Immature natural killer cell (primary cell): ENCODE data around the gene PXDC1. TPM values are rescaled to one million over a fixed set of nuclear protein-coding genes. Genes with fewer than 3 reads are reported as not detected.

Source experiments
- DNase-seq, 3 donors: peaks; one replicate each; pipeline ENCODE4 v3.0.0; 2022; ENCODE audit warnings: mixed read lengths in 1 of 3
- H3K27ac Mint-ChIP-seq, 6 donors: one replicate each; pipeline ENCODE4 v1.8.0; 2020; ENCODE audit warnings: mixed read lengths in 6 of 6, mild to moderate bottlenecking in 5 of 6, inconsistent platforms in 4 of 6, moderate library complexity in 3 of 6
- H3K27me3 Mint-ChIP-seq, 3 donors: one replicate each; pipeline ENCODE4 v1.8.0; 2020 to 2021; ENCODE audit warnings: low read depth in 3 of 3, mild to moderate bottlenecking in 3 of 3, mixed read lengths in 3 of 3, moderate library complexity in 3 of 3, inconsistent platforms in 1 of 3
- H3K36me3 Mint-ChIP-seq, 3 donors: one replicate each; pipeline ENCODE4 v1.8.0; 2020; ENCODE audit warnings: mixed read lengths in 3 of 3, inconsistent platforms in 2 of 3, mild to moderate bottlenecking in 2 of 3
- H3K4me1 Mint-ChIP-seq, 2 donors: one replicate each; pipeline ENCODE4 v1.8.0; 2020; ENCODE audit warnings: inconsistent platforms in 2 of 2, mild to moderate bottlenecking in 2 of 2, mixed read lengths in 2 of 2, moderate library complexity in 1 of 2
- H3K4me3 Mint-ChIP-seq, 5 donors: one replicate each; pipeline ENCODE4 v1.8.0; 2020; ENCODE audit warnings: mild to moderate bottlenecking in 5 of 5, mixed read lengths in 5 of 5, inconsistent platforms in 3 of 5, moderate library complexity in 3 of 5
- H3K9me3 Mint-ChIP-seq, 6 donors: one replicate each; pipeline ENCODE4 v1.8.0; 2020; ENCODE audit warnings: mild to moderate bottlenecking in 6 of 6, mixed read lengths in 6 of 6, inconsistent platforms in 4 of 6, moderate library complexity in 3 of 6
- polyA plus RNA-seq, 3 donors: library from polyadenylated mRNA; unstranded; fragments of 300-500 nt; fragmentation: Illumina TruSeq; gene quantifications; one replicate each; pipeline ENCODE4 v1.2.3, GENCODE V29; 2021

Gene PXDC1
- polyA plus RNA-seq, 3 donors from 2014 or later, result not detected

- peak overlapping the region; percentile 33 to 57 (median 35) for H3K4me3 Mint-ChIP-seq
- peaks cover 11 to 22% (median 15%) of the 10 kb centered on the region in 3 donors for H3K27me3 Mint-ChIP-seq
Observed at GRCh38 chr6:3751730-3752530, 417 bp upstream of the PXDC1 start.

GRCh38 chr6:3750317-3751076 lies 1.0 kb downstream of the PXDC1 start:
- no peaks in the 10 kb centered on the region for H3K9me3 Mint-ChIP-seq
- H3K27ac Mint-ChIP-seq, result no peak overlapping the region
- H3K4me3 Mint-ChIP-seq, result peak overlapping the region; percentile 36 to 70 (median 64)
- peaks cover 7% of the 10 kb centered on the region in 2 donors for H3K4me1 Mint-ChIP-seq
- no peaks in the 10 kb centered on the region for H3K36me3 Mint-ChIP-seq
- H3K27me3 Mint-ChIP-seq, result peaks cover 11 to 22% (median 15%) of the 10 kb centered on the region in 3 donors
- DNase-seq, result peak in 1 of 3 donors; percentile 5

More at GRCh38 chr6:3751730-3752530, 417 bp upstream of the PXDC1 start:
- H3K9me3 Mint-ChIP-seq, result no peaks in the 10 kb centered on the region
- no peak overlapping the region for H3K27ac Mint-ChIP-seq
- peak; percentile 38 to 40 (median 38) for DNase-seq
- H3K4me1 Mint-ChIP-seq, result peaks cover 7% of the 10 kb centered on the region in 2 donors
- no peaks in the 10 kb centered on the region for H3K36me3 Mint-ChIP-seq

- Mint-ChIP-seq H3K4me1 (peaks cover 7% of the 10 kb centered on the region in 2 donors), H3K27ac (no peak overlapping the region), H3K36me3 (no peaks in the 10 kb centered on the region), H3K27me3 (peaks cover 11 to 20% (median 15%) of the 10 kb centered on the region in 3 donors), H3K4me3 (peak overlapping the region; percentile 36 to 70 (median 64)), H3K9me3 (no peaks in the 10 kb centered on the region)
- no peak for DNase-seq
Observed at GRCh38 chr6:3749977-3750316, 1.6 kb downstream of the PXDC1 start.

DNA sequence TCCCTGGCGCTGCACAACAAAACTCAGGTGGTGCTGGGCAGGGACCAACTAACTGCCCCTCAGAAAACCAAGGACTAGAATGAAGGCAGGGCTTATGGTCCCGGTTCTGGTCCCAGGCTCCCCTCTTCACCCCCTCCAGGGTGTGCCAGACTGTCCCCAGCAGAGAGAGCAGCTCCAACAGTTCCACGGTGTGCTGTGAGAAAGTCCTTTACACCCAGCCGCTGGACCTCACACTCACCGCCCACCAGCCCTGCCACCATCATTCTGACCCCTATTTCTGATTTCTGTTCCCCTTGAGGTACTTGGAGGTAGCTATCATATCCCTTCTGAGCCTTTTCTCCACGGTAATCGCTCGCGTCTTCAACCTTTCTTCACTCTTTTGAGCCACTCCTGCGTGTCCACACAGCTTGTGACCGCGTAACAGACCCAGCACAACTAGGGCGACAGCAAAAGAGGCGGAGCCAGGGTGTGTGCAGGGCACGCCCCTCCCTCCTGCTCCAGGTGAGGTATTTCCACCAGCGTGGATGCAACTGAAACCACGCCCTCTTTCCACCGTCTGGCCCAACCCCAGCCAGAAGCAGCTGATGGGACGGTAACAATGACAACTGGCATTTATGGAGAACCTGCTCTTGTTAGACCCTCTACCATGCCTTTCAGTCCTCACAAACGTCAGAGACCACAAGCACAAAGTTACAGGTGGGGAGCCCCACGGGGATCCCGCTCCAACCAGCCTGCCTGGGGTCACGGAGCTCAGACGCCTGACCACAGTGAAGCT lies 2.3 kb downstream of the PXDC1 start:
- no peak overlapping the region for H3K27ac Mint-ChIP-seq
- no peaks in the 10 kb centered on the region for H3K36me3 Mint-ChIP-seq
- no peak for DNase-seq
- H3K27me3 Mint-ChIP-seq, result peaks cover 11 to 20% (median 15%) of the 10 kb centered on the region in 3 donors
- peak overlapping the region; percentile 23 to 65 (median 49) for H3K4me3 Mint-ChIP-seq
- H3K9me3 Mint-ChIP-seq, result no peaks in the 10 kb centered on the region
- H3K4me1 Mint-ChIP-seq, result peaks cover 7% of the 10 kb centered on the region in 2 donors

DNA sequence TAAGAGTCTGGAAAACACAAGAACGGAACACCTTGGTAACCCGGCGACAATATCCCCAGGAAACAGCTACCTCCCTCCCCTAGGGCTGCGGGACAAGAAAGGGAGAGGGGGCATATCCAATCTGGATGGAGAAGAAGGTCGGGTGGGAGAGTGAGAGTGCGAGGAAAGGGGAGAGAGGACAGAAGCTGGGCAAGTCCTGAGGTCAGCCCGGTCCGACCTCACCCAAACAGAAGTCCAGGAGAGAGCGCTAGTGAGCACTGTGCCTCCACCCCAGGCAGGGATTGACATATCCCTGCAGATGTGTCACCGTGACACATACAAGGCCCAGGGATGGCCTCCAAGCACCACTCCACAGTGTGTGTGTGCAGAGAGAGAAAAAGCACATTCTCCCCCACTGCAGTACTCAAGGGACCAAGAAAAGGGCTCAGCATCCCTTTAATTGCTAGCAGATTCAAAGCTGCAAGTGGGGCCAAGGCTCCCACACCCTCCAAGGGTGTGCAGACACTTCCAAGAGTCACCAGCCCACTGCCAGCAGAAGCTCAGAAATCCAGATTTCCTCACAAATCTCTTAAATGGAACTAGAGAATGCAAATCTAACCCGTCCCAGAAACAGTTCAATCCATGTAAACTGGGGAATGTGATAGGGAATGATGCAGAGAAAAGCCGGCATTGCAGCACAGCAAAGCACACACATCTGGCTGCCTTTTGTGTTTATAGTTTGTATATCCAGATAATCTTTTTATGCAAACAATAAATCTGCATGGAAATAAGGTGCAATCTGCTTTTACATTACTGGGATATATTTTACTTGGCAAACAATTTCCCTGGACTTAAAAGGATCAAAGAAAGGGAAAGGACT lies 3.1 kb downstream of the PXDC1 start:
- Mint-ChIP-seq H3K4me1 (peaks cover 7% of the 10 kb centered on the region in 2 donors), H3K27ac (no peak overlapping the region), H3K4me3 (peak overlapping the region in 2 of 5 donors; percentile 36 to 49), H3K9me3 (no peaks in the 10 kb centered on the region), H3K36me3 (no peaks in the 10 kb centered on the region), H3K27me3 (peaks cover 14% of the 10 kb centered on the region in 3 donors)
- peak in 1 of 3 donors; percentile 6 for DNase-seq

- H3K27me3 Mint-ChIP-seq, result peaks cover 9 to 14% (median 13%) of the 10 kb centered on the region in 3 donors
- H3K4me1 Mint-ChIP-seq, result peaks cover 10 to 12% of the 10 kb centered on the region in 2 donors
- no peak overlapping the region for H3K27ac Mint-ChIP-seq
- H3K36me3 Mint-ChIP-seq, result no peaks in the 10 kb centered on the region
- H3K4me3 Mint-ChIP-seq, result no peak overlapping the region
- H3K9me3 Mint-ChIP-seq, result no peaks in the 10 kb centered on the region
- DNase-seq, result no peak
Observed at GRCh38 chr6:3747100-3747737, 4.3 kb downstream of the PXDC1 start.

DNA sequence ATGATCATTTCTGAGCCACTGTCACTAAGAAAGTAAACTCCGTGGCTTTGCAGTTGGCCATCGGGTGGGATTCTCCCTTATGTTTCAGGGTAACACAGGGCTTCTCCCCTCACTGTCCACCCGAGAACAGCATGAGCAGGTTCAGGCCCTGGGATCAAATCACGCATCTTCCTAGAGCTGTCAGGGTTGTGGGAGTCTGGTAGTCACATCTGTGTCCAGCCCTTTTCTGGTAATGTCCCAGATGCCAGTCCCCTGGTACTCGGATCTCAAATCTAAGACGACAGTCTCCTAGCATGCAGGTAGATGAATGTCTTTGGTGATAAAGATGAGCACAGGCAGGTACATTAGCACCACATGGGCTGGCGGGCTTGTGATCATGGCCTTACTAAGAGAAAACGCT lies 4.8 kb downstream of the PXDC1 start:
- no peak overlapping the region for H3K27ac Mint-ChIP-seq
- H3K36me3 Mint-ChIP-seq, result no peaks in the 10 kb centered on the region
- H3K4me1 Mint-ChIP-seq, result peaks cover 10 to 14% of the 10 kb centered on the region in 2 donors
- no peaks in the 10 kb centered on the region for H3K9me3 Mint-ChIP-seq
- peak overlapping the region in 1 of 5 donors; percentile 27 for H3K4me3 Mint-ChIP-seq
- no peak for DNase-seq
- peaks cover 9 to 16% (median 13%) of the 10 kb centered on the region in 3 donors for H3K27me3 Mint-ChIP-seq

GRCh38 chr6:3746119-3746691 lies 5.3 kb downstream of the PXDC1 start:
- Mint-ChIP-seq H3K4me3 (peak overlapping the region in 1 of 5 donors; percentile 24), H3K27ac (no peak overlapping the region), H3K9me3 (no peaks in the 10 kb centered on the region), H3K4me1 (peaks cover 10 to 14% of the 10 kb centered on the region in 2 donors), H3K36me3 (no peaks in the 10 kb centered on the region), H3K27me3 (peaks cover 9 to 16% (median 11%) of the 10 kb centered on the region in 3 donors)
- no peak for DNase-seq

- H3K9me3 Mint-ChIP-seq, result no peaks in the 10 kb centered on the region
- peaks cover 10 to 14% of the 10 kb centered on the region in 2 donors for H3K4me1 Mint-ChIP-seq
- no peak overlapping the region for H3K27ac Mint-ChIP-seq
- no peak for DNase-seq
- peaks cover 9 to 16% (median 11%) of the 10 kb centered on the region in 3 donors for H3K27me3 Mint-ChIP-seq
- H3K36me3 Mint-ChIP-seq, result no peaks in the 10 kb centered on the region
- H3K4me3 Mint-ChIP-seq, result peak overlapping the region in 2 of 5 donors; percentile 24 to 33
Observed at GRCh38 chr6:3745566-3746118, 5.9 kb downstream of the PXDC1 start.

DNA sequence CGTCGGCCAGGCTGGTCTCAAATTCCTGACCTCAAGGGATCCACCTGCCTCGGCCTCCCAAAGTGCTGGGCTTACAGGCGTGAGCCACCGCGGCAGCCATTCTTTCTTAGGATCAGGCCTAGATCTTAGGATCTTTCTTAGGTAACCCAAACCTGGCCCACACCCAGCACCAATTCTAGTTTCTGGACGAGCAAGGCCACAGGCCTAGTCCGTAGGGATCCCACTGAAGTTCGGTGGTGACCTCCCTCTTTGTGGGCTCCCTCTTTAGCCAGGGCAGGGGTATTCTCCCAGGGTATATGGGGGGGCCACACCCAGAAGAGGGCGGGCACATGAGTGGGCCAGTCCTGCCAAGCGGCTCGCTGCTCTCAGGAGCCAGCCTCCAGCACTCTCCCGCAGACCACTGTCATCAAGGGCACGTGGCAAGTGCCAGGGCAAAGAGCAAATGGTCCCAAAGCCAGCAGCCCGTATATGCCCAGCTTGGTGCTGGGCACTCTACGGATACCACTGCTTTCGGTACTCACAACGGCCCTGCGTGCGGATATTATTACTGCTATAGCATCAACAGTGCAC lies 6.5 kb downstream of the PXDC1 start:
- H3K4me1 Mint-ChIP-seq, result peaks cover 10 to 14% of the 10 kb centered on the region in 2 donors
- DNase-seq, result no peak
- no peaks in the 10 kb centered on the region for H3K9me3 Mint-ChIP-seq
- no peak overlapping the region for H3K27ac Mint-ChIP-seq
- H3K4me3 Mint-ChIP-seq, result no peak overlapping the region
- H3K36me3 Mint-ChIP-seq, result no peaks in the 10 kb centered on the region
- peaks cover 7 to 16% (median 9%) of the 10 kb centered on the region in 3 donors for H3K27me3 Mint-ChIP-seq

DNA sequence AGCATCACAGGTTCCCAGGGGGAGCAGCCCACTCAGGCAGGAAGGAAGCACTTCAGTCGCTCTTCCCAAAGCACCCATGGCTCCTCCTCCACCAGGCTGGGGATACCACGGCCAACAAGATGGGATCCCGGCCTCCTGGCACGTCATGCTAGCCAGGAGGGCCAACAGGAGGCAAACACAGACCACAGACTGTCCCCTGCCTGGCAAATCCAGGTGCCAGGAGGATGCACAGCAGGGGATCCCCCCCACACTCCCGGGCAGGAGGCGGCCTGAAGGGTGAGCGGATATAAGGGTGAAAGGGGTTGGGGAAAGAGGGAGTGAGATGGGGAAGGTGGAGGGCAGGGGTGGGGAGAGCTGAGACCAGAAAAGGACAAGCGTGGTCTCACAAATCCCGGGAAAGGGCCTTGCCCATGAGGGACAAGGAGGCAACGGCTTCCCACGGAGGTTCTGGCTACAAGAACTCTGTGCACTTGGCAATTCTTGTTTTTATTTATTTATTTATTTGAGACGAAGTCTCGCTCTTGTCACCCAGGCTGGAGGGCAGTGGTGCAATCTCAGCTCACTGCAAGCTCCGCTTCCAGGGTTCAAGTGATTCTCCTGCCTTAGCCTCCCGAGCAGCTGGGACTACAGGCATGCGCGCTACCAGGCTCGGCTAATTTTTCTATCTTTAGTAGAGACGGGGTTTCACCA lies 7.2 kb downstream of the PXDC1 start:
- Mint-ChIP-seq H3K36me3 (no peaks in the 10 kb centered on the region), H3K4me1 (peaks cover 10 to 14% of the 10 kb centered on the region in 2 donors), H3K27ac (no peak overlapping the region), H3K9me3 (no peaks in the 10 kb centered on the region), H3K4me3 (no peak overlapping the region), H3K27me3 (peaks cover 4 to 13% (median 7%) of the 10 kb centered on the region in 3 donors)
- no peak for DNase-seq
